Measurements from ENCODE around the gene ROR2.

ROR2 gene

GRCh38 chr9:91833096-91833877, 116.7 kb downstream of the ROR2 start:
- FAIRE-seq (no peak), DNase-seq (ENCODE audit: insufficient read length) (no peak)
- TF ChIP-seq TAF1 (IDR thresholded peaks at IDR 0.05; ENCODE audit: borderline replicate concordance, low read depth, low read length) (no peak), POLR2AphosphoS5 (IDR thresholded peaks at IDR 0.05; ENCODE audit: low read depth, low read length) (no peak), POLR2A (IDR thresholded peaks at IDR 0.05; ENCODE audit: low read depth, low read length) (no peak)

- DNase-seq (ENCODE audit: insufficient read length) = no peak
- FAIRE-seq = no peak
- TF ChIP-seq TAF1 (IDR thresholded peaks at IDR 0.05; ENCODE audit: borderline replicate concordance, low read depth, low read length) (no peak), POLR2AphosphoS5 (IDR thresholded peaks at IDR 0.05; ENCODE audit: low read depth, low read length) (no peak), POLR2A (IDR thresholded peaks at IDR 0.05; ENCODE audit: low read depth, low read length) (no peak)
Measured at GRCh38 chr9:91832322-91832721, 117.7 kb downstream of the ROR2 start.

- FAIRE-seq = no peak
- no peak for TF ChIP-seq POLR2A (IDR thresholded peaks at IDR 0.05; ENCODE audit: low read depth, low read length)
- no peak for TF ChIP-seq POLR2AphosphoS5 (IDR thresholded peaks at IDR 0.05; ENCODE audit: low read depth, low read length)
- no peak for TF ChIP-seq TAF1 (IDR thresholded peaks at IDR 0.05; ENCODE audit: borderline replicate concordance, low read depth, low read length)
Measured at GRCh38 chr9:91825866-91826265, 124.2 kb downstream of the ROR2 start.

GRCh38 chr9:91825422-91825821, 124.6 kb downstream of the ROR2 start:
- no peak for DNase-seq (ENCODE audit: insufficient read length)
- FAIRE-seq = no peak
- no peak for TF ChIP-seq POLR2A (IDR thresholded peaks at IDR 0.05; ENCODE audit: low read depth, low read length)
- TF ChIP-seq TAF1 (IDR thresholded peaks at IDR 0.05; ENCODE audit: borderline replicate concordance, low read depth, low read length) = no peak
- no peak for TF ChIP-seq POLR2AphosphoS5 (IDR thresholded peaks at IDR 0.05; ENCODE audit: low read depth, low read length)

More at GRCh38 chr9:91825866-91826265, 124.2 kb downstream of the ROR2 start:
- DNase-seq (ENCODE audit: insufficient read length) = no peak

GRCh38 chr9:91824601-91825305, 125.3 kb downstream of the ROR2 start:
- DNase-seq (ENCODE audit: insufficient read length) (no peak), FAIRE-seq (no peak)
- TF ChIP-seq POLR2A (IDR thresholded peaks at IDR 0.05; ENCODE audit: low read depth, low read length) (no peak), POLR2AphosphoS5 (IDR thresholded peaks at IDR 0.05; ENCODE audit: low read depth, low read length) (no peak), TAF1 (IDR thresholded peaks at IDR 0.05; ENCODE audit: borderline replicate concordance, low read depth, low read length) (no peak)

- FAIRE-seq (no peak), DNase-seq (ENCODE audit: insufficient read length) (no peak)
- TF ChIP-seq TAF1 (IDR thresholded peaks at IDR 0.05; ENCODE audit: borderline replicate concordance, low read depth, low read length) (no peak), POLR2A (IDR thresholded peaks at IDR 0.05; ENCODE audit: low read depth, low read length) (no peak), POLR2AphosphoS5 (IDR thresholded peaks at IDR 0.05; ENCODE audit: low read depth, low read length) (no peak)
Measured at GRCh38 chr9:91824151-91824550, 125.9 kb downstream of the ROR2 start.

- DNase-seq (ENCODE audit: insufficient read length) (no peak), FAIRE-seq (no peak)
- TF ChIP-seq POLR2A (IDR thresholded peaks at IDR 0.05; ENCODE audit: low read depth, low read length) (no peak), TAF1 (IDR thresholded peaks at IDR 0.05; ENCODE audit: borderline replicate concordance, low read depth, low read length) (no peak), POLR2AphosphoS5 (IDR thresholded peaks at IDR 0.05; ENCODE audit: low read depth, low read length) (no peak)
Measured at GRCh38 chr9:91820949-91821880, 128.8 kb downstream of the ROR2 start.

GRCh38 chr9:91820126-91820750, 129.8 kb downstream of the ROR2 start:
- FAIRE-seq (no peak), DNase-seq (ENCODE audit: insufficient read length) (no peak)
- no peak for TF ChIP-seq POLR2A (IDR thresholded peaks at IDR 0.05; ENCODE audit: low read depth, low read length)
- TF ChIP-seq POLR2AphosphoS5 (IDR thresholded peaks at IDR 0.05; ENCODE audit: low read depth, low read length) = no peak
- TF ChIP-seq TAF1 (IDR thresholded peaks at IDR 0.05; ENCODE audit: borderline replicate concordance, low read depth, low read length) = no peak

- no peak for TF ChIP-seq POLR2A (IDR thresholded peaks at IDR 0.05; ENCODE audit: low read depth, low read length)
- no peak for TF ChIP-seq POLR2AphosphoS5 (IDR thresholded peaks at IDR 0.05; ENCODE audit: low read depth, low read length)
- TF ChIP-seq TAF1 (IDR thresholded peaks at IDR 0.05; ENCODE audit: borderline replicate concordance, low read depth, low read length) = no peak
- DNase-seq (ENCODE audit: insufficient read length) = no peak
- FAIRE-seq = no peak
Measured at GRCh38 chr9:91818647-91819403, 131.2 kb downstream of the ROR2 start.

GRCh38 chr9:91818225-91818585, 131.8 kb downstream of the ROR2 start:
- FAIRE-seq (no peak), DNase-seq (ENCODE audit: insufficient read length) (no peak)
- TF ChIP-seq POLR2AphosphoS5 (IDR thresholded peaks at IDR 0.05; ENCODE audit: low read depth, low read length) (no peak), TAF1 (IDR thresholded peaks at IDR 0.05; ENCODE audit: borderline replicate concordance, low read depth, low read length) (no peak), POLR2A (IDR thresholded peaks at IDR 0.05; ENCODE audit: low read depth, low read length) (no peak)

Measured in GM12892 (cell line).